Heart left ventricle (tissue), 16 donors: Measurements from ENCODE around the gene PHLDA2. TPM values are rescaled to one million over a fixed set of nuclear protein-coding genes. Genes with fewer than 3 reads are reported as not detected.

Source experiments
- ATAC-seq, 4 donors: fragments of 200-7000 bp; cut with Tn5 transposase; one replicate each; pipeline ENCODE4 v1.9.1; 2020 to 2022; ENCODE audit warnings: moderate library complexity in 4 of 4, mild to moderate bottlenecking in 3 of 4, moderate number of reproducible peaks in 1 of 4
- DNase-seq, 5 donors: peaks; one replicate each; pipeline ENCODE4 v3.0.0-alpha.2; 2020
- H3K27ac ChIP-seq, 12 donors: fragments of 200-600 bp; sonication (generic) in 4 of 12; one replicate each; pipeline versions ENCODE4 v1.5.0 to v1.8.0; 2016 to 2022; ENCODE audit warnings: mild to moderate bottlenecking in 2 of 12
- H3K27me3 ChIP-seq, 9 donors: fragments of 200-600 bp; sonication (generic) in 2 of 9; one replicate each; pipeline versions ENCODE4 v1.5.1 to v1.8.0; 2016 to 2022; ENCODE audit warnings: mild to moderate bottlenecking in 3 of 9
- H3K36me3 ChIP-seq, 9 donors: fragments of 200-600 bp; sonication (generic) in 2 of 9; one replicate each; pipeline versions ENCODE4 v1.5.0 to v1.8.0; 2018 to 2022; ENCODE audit warnings: mild to moderate bottlenecking in 2 of 9
- H3K4me1 ChIP-seq, 12 donors: fragments of 200-600 bp; sonication (generic) in 4 of 12; one replicate each; pipeline versions ENCODE4 v1.5.0 to v1.8.0; 2016 to 2022; ENCODE audit warnings: mild to moderate bottlenecking in 3 of 12
- H3K4me3 ChIP-seq, 12 donors: fragments of 200-600 bp; sonication (generic) in 4 of 12; one replicate each; pipeline versions ENCODE4 v1.5.0 to v1.8.0; 2017 to 2022; ENCODE audit warnings: mild to moderate bottlenecking in 9 of 12, moderate library complexity in 4 of 12
- H3K9me3 ChIP-seq, 12 donors: fragments of 200-600 bp; sonication (generic) in 4 of 12; one replicate each; pipeline versions ENCODE4 v1.5.0 to v1.8.0; 2016 to 2022; ENCODE audit warnings: mild to moderate bottlenecking in 1 of 12
- POLR2A ChIP-seq, 2 donors: fragments of 450-650 bp; IDR thresholded peaks; one replicate each; pipeline ENCODE4 v1.6.1; 2017; ENCODE audit warnings: antibody characterized with exemption in 2 of 2, mild to moderate bottlenecking in 2 of 2, moderate library complexity in 2 of 2
- WGBS, 4 donors: extraction: QIAGEN DNeasy Blood & Tissue Kit in 2 of 4; methylation state at CpG; one replicate each; pipeline versions ENCODE4 v1.1.5 to v1.1.7; 2013 to 2018; 5-methylcytosine and 5-hydroxymethylcytosine counted together
- intact Hi-C, 10 donors: fragments of 100-400 bp; cut with DNase I; formaldehyde crosslinking; loops; one replicate each; pipeline versions ENCODE4 v1.11.1 to v1.14.2; 2022
- polyA plus RNA-seq, 2 donors: library from polyadenylated mRNA; stranded (reverse); fragments of 200-250 nt; gene quantifications; one replicate each; pipeline ENCODE4 v1.2.3, GENCODE V29; 2013
- total RNA-seq, 9 donors: library from RNA; depleted of rRNA in 2 of 9; stranded (reverse); fragments of >200 nt in 2 of 9; fragmentation: NEBNext Ultra II Directional in 3 of 9; extraction: Animal tissue kit (Norgen Biotek cat#: 25700) in 3 of 9; gene quantifications; one replicate each; pipeline versions ENCODE4 v1.1.0 to v1.2.4, GENCODE V29; 2016 to 2023
- TF ChIP-seq, protein P1 (sequence below), 12 donors: fragments of 200-600 bp; sonication (generic) in 4 of 12; IDR thresholded peaks; one replicate each; pipeline versions ENCODE4 v1.5.0 to v1.8.0; 2018 to 2022; ENCODE audit warnings: antibody characterized with exemption in 12 of 12, mild to moderate bottlenecking in 5 of 12
- donor health status: ischemic (EF 13 %, LVEDD 7.1; RV severe dilation, severe dysfunction).
- donor health status: healthy with polysubstance abuse.
- donor health status: DM: no; HTN: yes; CAD: no.
- donor health status: DM: no; HTN: no; CAD: no.
- donor health status: ischemic (EF 25% LVEDD 6.9; RV normal size, moderate dysfunction).
- donor health status: ischemic (EF 25% LVEDD 5.7; RV mildly dilated, moderate dysfunction).
- donor health status: healthy.
- donor health status: DM: yes; HTN: yes; CAD: no.
- donor health status: ischemic (EF 35%, LVEDD 5.7; RV mildly dilated, moderate dysfunction).
- donor health status: nonischemic (EF 11% LVEDD 7.7; RV severe dilation, severe dysfunction).
- donor health status: DM: yes; HTN: yes; CAD: no.
- donor health status: PGD.
- donor health status: ischemic (EF 29% LVEDD 5.4; RV normal size, mild dysfunction).
- donor health status: nonischemic (EF 23%, LVEDD 6.1; RV moderate dilation, normal function).

PHLDA2 gene
- total and polyA plus RNA-seq, 11 donors, result 0.40 to 9.2 (median 1.0) TPM; not detected in 2

DNA sequence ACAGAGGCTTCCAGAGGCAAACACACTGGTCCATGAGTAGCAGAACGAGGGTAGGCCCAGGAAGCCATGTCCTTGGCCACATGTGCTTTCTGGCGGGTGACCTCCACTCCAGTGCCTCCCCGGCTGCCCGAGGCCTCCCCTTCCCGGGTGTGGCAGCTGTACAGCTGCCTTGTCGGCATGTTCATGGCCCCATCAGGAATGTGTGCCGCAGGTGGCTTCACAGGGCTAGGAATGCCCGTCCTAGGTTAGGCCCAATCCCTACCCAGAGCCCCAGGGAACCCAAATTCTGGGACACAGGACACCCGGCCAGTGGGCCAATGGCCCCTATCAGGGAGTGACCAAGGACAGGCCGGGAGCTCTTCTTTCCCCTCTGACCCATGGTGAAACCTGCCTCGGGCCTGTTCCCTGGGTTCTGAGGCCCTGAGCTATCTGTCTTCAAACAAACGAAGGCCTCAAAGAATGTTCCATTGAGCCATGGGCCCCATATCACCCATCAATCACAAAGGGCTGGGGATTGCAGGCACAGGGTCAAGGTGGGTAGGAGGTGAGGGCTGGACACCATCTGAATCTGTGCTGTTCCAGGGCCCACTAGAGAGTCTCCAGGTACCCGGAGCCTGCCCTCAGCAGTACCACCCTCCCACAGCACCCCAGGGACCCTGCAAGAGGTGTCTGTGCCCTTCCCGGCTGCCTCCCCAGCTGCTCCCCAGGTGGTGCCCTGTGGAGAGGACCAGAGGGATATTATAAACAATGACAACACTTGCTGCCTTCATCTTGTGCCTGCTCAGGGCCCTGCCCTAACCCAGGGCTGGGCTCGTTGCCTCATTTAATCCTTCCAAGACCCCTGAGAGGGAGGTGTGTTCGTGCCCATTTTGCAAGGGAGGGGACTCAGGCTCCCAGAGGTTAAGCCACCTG, 39.6 kb downstream of the PHLDA2 start:
- Histone ChIP-seq H3K9me3 (no peaks in the 10 kb centered on the region), H3K27me3 (peaks cover 0 to 5% (median 0%) of the 10 kb centered on the region in 9 donors), H3K4me1 (peaks cover 5 to 48% (median 30%) of the 10 kb centered on the region in 12 donors), H3K36me3 (no peaks in the 10 kb centered on the region), H3K27ac (no peak overlapping the region), H3K4me3 (no peak overlapping the region)
- DNase-seq, result no peak
- no peak for TF ChIP-seq POLR2A (IDR thresholded peaks at IDR 0.05)
- TF ChIP-seq, protein P1, sequence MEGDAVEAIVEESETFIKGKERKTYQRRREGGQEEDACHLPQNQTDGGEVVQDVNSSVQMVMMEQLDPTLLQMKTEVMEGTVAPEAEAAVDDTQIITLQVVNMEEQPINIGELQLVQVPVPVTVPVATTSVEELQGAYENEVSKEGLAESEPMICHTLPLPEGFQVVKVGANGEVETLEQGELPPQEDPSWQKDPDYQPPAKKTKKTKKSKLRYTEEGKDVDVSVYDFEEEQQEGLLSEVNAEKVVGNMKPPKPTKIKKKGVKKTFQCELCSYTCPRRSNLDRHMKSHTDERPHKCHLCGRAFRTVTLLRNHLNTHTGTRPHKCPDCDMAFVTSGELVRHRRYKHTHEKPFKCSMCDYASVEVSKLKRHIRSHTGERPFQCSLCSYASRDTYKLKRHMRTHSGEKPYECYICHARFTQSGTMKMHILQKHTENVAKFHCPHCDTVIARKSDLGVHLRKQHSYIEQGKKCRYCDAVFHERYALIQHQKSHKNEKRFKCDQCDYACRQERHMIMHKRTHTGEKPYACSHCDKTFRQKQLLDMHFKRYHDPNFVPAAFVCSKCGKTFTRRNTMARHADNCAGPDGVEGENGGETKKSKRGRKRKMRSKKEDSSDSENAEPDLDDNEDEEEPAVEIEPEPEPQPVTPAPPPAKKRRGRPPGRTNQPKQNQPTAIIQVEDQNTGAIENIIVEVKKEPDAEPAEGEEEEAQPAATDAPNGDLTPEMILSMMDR (IDR thresholded peaks at IDR 0.05), result no peak
- no peak for ATAC-seq
- 87 to 91% (median 89%) methylated on average over 9 to 16 of the region's 16 CpGs for WGBS, 4 donors
- intact Hi-C loops, result loop anchor here (2.0 to 10.0 kb wide), 15 partner anchors 57 to 695 kb away; partner anchors contain the start of genes KCNQ1OT1 (in 5 of the 10), C11orf21 (in 2 of the 10), TSPAN32 (in 2 of the 10) and KCNQ1 (in 1 of the 10)

DNA sequence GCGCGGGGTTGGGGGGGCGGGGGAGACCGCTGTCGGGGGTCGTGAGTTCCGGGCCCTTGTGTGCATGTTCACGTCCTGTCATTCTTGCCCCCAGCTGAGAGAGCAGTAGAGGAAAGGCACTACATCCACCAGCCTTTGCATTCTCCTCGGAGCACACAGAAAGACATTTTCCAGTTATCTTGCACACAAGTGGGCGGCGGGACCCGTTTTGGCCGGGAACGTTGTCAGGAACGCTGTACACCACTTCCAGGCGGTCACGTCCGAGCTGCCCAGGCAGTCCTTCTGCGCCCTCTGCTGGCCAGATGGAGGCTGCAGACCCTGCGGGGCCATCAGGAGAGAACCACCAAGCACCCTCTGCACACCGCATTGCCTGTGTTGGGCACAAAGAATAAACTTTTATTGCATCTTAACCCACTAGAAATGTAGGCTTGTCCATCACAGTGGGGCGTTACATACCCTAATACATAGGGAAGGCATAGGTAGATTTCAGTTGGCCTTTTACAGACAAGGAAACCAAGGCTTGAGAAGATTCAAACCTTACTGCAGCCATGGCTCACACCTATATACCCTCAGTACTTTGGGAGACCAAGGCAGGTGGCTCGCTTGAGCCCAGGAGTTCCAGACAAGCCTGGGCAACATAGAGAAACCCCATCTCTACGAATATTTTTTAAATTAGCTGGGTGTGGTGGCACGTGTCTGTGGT, 40.8 kb downstream of the PHLDA2 start:
- H3K4me1 ChIP-seq, result peaks cover 5 to 53% (median 30%) of the 10 kb centered on the region in 12 donors
- TF ChIP-seq POLR2A (IDR thresholded peaks at IDR 0.05), result no peak
- TF ChIP-seq, protein P1 (IDR thresholded peaks at IDR 0.05), result peak; percentile 95 to 99 (median 98)
- WGBS, 4 donors, result 30 to 36% (median 33%) methylated on average over 23 to 25 of the region's 25 CpGs
- no peak overlapping the region for H3K4me3 ChIP-seq
- no peaks in the 10 kb centered on the region for H3K9me3 ChIP-seq
- intact Hi-C loops, result loop anchor here (1.0 to 10.0 kb wide), 15 partner anchors 56 to 576 kb away; partner anchors contain the start of genes KCNQ1OT1 (in 5 of the 10) and KCNQ1 (in 1 of the 10)
- peak overlapping the region in 1 of 12 donors; percentile 90 for H3K27ac ChIP-seq
- H3K36me3 ChIP-seq, result no peaks in the 10 kb centered on the region
- ATAC-seq, result peak; percentile 53 to 69 (median 61)
- peaks cover 0 to 10% (median 0%) of the 10 kb centered on the region in 9 donors for H3K27me3 ChIP-seq
- peak; percentile 91 to 96 (median 92) for DNase-seq

DNA sequence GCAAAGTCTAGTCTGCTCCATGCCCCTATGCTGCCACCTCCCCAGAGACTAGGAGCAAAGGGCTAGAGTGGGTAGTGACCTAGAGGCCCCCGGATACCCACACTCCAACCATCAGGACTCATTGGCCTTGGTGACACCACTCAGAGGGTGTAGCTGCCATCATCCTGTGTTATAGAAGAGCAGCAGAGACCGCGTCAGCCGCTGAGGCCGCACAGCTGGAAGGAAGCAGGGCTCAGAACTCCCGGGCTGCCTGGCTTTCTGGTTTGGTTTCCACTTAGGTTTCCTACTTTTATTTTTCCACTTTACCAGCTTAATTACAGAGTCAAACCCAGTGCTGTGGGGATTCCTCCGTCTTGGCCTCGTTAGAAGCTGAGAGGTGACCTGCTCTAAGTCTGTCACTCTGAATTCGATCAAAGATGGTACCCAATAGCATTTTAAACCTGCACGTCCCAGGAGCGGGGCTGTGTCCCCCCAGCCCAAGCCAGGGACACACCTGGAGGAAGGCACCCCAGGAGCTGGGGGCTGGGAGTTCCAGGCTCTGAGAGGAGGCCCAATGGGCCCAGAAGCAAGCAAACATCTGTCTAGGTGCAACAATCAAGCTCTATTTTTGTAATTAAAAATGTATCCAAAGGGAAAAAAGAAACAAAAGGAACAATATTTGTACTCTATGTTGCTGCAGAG, 41.6 kb downstream of the PHLDA2 start:
- intact Hi-C loops, result loop anchor here (1.0 to 10.0 kb wide), 15 partner anchors 55 to 575 kb away; partner anchors contain the start of genes KCNQ1OT1 (in 5 of the 10) and KCNQ1 (in 1 of the 10)
- Histone ChIP-seq H3K27me3 (peaks cover 0 to 16% (median 0%) of the 10 kb centered on the region in 9 donors), H3K9me3 (no peaks in the 10 kb centered on the region), H3K4me3 (no peak overlapping the region), H3K27ac (peak overlapping the region in 4 of 12 donors; percentile 2 to 90 (median 30)), H3K4me1 (peaks cover 5 to 52% (median 34%) of the 10 kb centered on the region in 12 donors), H3K36me3 (peaks cover 0 to 4% (median 0%) of the 10 kb centered on the region in 9 donors)
- DNase-seq (no peak), ATAC-seq (no peak)
- TF ChIP-seq POLR2A (IDR thresholded peaks at IDR 0.05), result no peak
- 70 to 79% (median 73%) methylated on average over 10 to 11 of the region's 11 CpGs for WGBS, 4 donors

DNA sequence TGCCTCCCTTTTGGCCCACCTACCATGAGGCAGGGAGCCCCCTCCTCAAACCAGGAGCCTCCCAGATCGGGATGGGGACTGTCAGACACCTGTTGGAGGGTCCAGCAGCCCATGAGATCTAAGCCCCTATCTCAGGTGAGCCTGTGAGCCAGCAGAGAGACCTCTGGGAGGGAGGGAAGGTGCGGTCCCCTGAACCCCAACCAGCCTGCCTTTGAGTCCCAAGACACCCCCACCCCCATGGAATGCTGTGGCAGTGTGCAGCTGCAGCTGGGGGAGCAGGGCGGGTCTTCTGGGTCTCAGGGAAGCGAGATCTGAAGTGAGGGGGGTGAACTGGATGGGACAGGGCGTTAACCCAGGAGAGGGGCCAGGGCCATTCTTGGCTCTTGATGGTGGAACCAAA, 42.3 kb downstream of the PHLDA2 start:
- no peaks in the 10 kb centered on the region for H3K9me3 ChIP-seq
- peaks cover 0 to 16% (median 0%) of the 10 kb centered on the region in 9 donors for H3K27me3 ChIP-seq
- WGBS, 4 donors, result 88 to 95% (median 92%) methylated on average over 3 to 5 of the region's 5 CpGs
- H3K4me3 ChIP-seq, result no peak overlapping the region
- peak overlapping the region in 3 of 12 donors; percentile 72 to 90 (median 77) for H3K27ac ChIP-seq
- DNase-seq (peak in 1 of 5 donors; percentile 40), ATAC-seq (no peak)
- intact Hi-C loops, result loop anchor here in 9 of 10 donors (1.0 to 10.0 kb wide), 12 partner anchors 55 to 575 kb away; partner anchors contain the start of genes KCNQ1OT1 (in 5 of the 9) and KCNQ1 (in 1 of the 9)
- peaks cover under 1 to 51% (median 32%) of the 10 kb centered on the region in 12 donors for H3K4me1 ChIP-seq
- no peak for TF ChIP-seq POLR2A (IDR thresholded peaks at IDR 0.05)
- TF ChIP-seq, protein P1 (IDR thresholded peaks at IDR 0.05), result no peak
- peaks cover 0 to 4% (median 0%) of the 10 kb centered on the region in 9 donors for H3K36me3 ChIP-seq
